ENCODE measurements around the gene PLSCR1.

The PLSCR1 gene, protein sequence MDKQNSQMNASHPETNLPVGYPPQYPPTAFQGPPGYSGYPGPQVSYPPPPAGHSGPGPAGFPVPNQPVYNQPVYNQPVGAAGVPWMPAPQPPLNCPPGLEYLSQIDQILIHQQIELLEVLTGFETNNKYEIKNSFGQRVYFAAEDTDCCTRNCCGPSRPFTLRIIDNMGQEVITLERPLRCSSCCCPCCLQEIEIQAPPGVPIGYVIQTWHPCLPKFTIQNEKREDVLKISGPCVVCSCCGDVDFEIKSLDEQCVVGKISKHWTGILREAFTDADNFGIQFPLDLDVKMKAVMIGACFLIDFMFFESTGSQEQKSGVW

DNA sequence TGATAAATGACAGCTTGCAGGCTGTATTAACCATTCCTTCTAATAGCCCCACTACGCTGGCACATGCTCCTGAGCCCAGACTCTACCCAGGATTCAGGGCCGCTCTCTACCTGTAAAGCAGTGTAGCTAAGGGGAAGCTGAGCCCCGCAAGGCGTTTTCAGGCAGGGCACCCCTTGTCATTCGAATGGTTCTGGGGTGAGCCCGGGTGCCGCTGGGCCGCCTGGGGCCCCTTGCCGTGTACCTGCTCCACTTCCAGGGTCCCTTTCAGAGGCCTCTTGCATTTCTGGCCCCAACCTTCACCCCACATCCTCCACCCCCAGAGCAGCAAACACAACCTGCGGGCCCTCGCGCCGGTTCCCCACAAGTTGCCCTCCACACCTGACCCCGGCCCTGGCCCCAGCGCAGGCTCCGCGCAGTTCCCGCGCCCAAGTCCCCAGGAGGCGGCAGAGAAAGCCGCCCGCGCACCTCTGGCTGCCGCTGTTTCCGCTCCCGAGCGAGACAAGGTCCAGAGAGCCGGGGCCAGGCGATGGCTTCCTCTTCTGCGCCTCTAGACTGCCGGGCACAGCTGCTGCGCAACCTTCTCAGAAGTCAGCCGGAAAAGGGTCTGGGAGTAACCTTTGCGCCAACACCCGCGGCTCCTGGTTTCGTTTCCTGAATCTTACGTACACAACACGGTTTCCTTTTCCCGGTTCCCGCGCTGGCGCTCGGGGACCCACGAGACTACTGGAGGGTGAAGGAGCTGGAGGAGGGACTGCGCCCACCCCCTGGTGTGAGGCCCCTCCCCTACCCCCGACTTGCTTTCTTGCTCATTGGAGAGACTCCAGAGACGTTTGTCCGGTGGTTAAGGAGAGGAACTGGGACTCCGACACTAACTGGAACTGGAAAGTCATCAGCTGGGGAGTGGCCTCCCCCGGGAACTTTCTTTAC lies at the start of gene PLSCR1:
TSS of gene PLSCR1 (minus strand) at position 606 of the 927 bp plus-strand sequence. CDS start 8,055 bp downstream, outside the sequence.
- TF ChIP-seq CTCF (IDR thresholded peaks at IDR 0.05; ENCODE audit: low read depth, low read length) = no peak
- H3K4me3 ChIP-seq (replicated peaks in 1 of 2; ENCODE audit: low read depth in 2 of 2, low read length in 2 of 2) = peak within 1 kb of the TSS; percentile 74 to 84

GRCh38 chr3:146593776-146594175 lies 49.4 kb upstream of the PLSCR1 start:
- no peak for DNase-seq (ENCODE audit: low read depth in 2 of 2)
- H3K4me3 ChIP-seq (replicated peaks in 1 of 2; ENCODE audit: low read depth in 2 of 2, low read length in 2 of 2) = no peak overlapping the region
- TF ChIP-seq CTCF (IDR thresholded peaks at IDR 0.05; ENCODE audit: low read depth, low read length) = no peak

More for the DNA sequence above, at the start of gene PLSCR1:
- DNase-seq (ENCODE audit: low read depth in 2 of 2) = peak; percentile 98 to 99

DNA sequence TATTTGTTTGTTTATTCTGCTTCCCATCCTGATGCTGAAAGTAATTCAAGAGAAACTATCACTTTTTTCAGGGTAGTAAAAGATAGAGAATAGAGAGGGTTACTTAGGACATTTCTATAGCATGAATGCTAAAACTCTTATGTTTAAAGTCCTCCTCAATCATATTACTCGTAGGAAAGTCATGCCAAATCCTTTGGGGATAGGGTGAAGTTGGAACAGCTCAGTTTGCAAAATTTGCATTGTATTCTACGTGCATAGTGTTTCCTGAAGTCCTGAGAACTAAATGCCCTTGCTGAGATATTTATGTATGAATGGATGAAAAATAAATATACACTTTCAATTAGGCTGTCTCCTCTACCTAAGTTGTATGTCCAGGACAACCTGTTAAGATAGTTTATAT lies 46.1 kb upstream of the PLSCR1 start:
- peak; percentile 32 to 67 for DNase-seq (ENCODE audit: low read depth in 2 of 2)
- no peak for TF ChIP-seq CTCF (IDR thresholded peaks at IDR 0.05; ENCODE audit: low read depth, low read length)
- H3K4me3 ChIP-seq (replicated peaks in 1 of 2; ENCODE audit: low read depth in 2 of 2, low read length in 2 of 2) = no peak overlapping the region

GRCh38 chr3:146589899-146590508 lies 45.6 kb upstream of the PLSCR1 start:
- DNase-seq (ENCODE audit: low read depth in 2 of 2) = peak; percentile 70 to 78
- TF ChIP-seq CTCF (IDR thresholded peaks at IDR 0.05; ENCODE audit: low read depth, low read length) = peak; percentile 43
- no peak overlapping the region for H3K4me3 ChIP-seq (replicated peaks in 1 of 2; ENCODE audit: low read depth in 2 of 2, low read length in 2 of 2)

DNA sequence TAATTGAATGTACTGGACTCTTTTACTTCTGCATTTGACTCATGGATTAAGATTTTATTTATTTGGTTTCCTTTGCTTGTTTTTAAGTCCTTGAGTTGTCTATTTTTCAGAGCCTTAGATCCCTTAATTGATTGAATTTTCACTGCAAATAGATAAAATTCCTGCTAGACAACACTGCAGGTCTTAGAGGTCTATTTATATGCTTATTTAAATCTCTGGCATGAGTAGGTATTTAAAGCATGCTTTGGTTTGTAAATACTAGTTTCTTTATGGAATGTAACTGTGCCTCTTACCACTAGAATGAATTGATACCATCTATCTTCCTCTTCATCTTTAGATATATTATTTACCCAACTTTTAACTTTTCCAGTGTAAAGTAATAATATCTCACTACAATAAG lies 40.7 kb upstream of the PLSCR1 start:
- H3K4me3 ChIP-seq (replicated peaks in 1 of 2; ENCODE audit: low read depth in 2 of 2, low read length in 2 of 2) = no peak overlapping the region
- no peak for TF ChIP-seq CTCF (IDR thresholded peaks at IDR 0.05; ENCODE audit: low read depth, low read length)
- no peak for DNase-seq (ENCODE audit: low read depth in 2 of 2)

- peak; percentile 36 to 52 for DNase-seq (ENCODE audit: low read depth in 2 of 2)
- H3K4me3 ChIP-seq (replicated peaks in 1 of 2; ENCODE audit: low read depth in 2 of 2, low read length in 2 of 2) = no peak overlapping the region
- no peak for TF ChIP-seq CTCF (IDR thresholded peaks at IDR 0.05; ENCODE audit: low read depth, low read length)
Measured at GRCh38 chr3:146581951-146582467, 37.6 kb upstream of the PLSCR1 start.

All from cardiac fibroblast (primary cell).